Stimulated activated naive B cell treated with anti-CD40 and anti-IgM and Interleukin-4, amounts not matched to agents 10 μg/mL and 1 μg/mL and 100 μg/mL, for 72 hours (primary cell): ENCODE measurements around the gene SHPK.
"Not testable (repeated sequence)": the region's sequence is repeated elsewhere in the genome, so short reads cannot be mapped to it uniquely, and the experiment has no call there.

Source experiments
- ATAC-seq, 2 donors: fragments of 150-1000 bp; cut with Tn5 transposase; replicated peaks; 2 replicates each; pipeline ENCODE4 v1.10.0; 2021; ENCODE audit warnings: moderate library complexity in 1 of 2
- DNase-seq: peaks from one replicate; pipeline ENCODE4 v3.0.0; 2021
- H3K27ac Mint-ChIP-seq: one replicate; pipeline ENCODE4 v1.8.0; 2022; ENCODE audit warnings: mild to moderate bottlenecking, mixed read lengths
- H3K27me3 Mint-ChIP-seq, 2 donors: one replicate each; pipeline ENCODE4 v1.8.0; 2022; ENCODE audit warnings: mixed read lengths in 2 of 2
- H3K36me3 Mint-ChIP-seq, 2 donors: one replicate each; pipeline ENCODE4 v1.8.0; 2022; ENCODE audit warnings: mixed read lengths in 2 of 2, mild to moderate bottlenecking in 1 of 2
- H3K4me1 Mint-ChIP-seq, 2 donors: one replicate each; pipeline ENCODE4 v1.8.0; 2022; ENCODE audit warnings: mixed read lengths in 2 of 2, mild to moderate bottlenecking in 1 of 2
- H3K4me3 Mint-ChIP-seq, 2 donors: one replicate each; pipeline ENCODE4 v1.8.0; 2022; ENCODE audit warnings: mild to moderate bottlenecking in 2 of 2, mixed read lengths in 2 of 2, moderate library complexity in 1 of 2
- H3K9me3 Mint-ChIP-seq, 2 donors: one replicate each; pipeline ENCODE4 v1.8.0; 2022; ENCODE audit warnings: mixed read lengths in 2 of 2, mild to moderate bottlenecking in 1 of 2

The SHPK gene

DNA sequence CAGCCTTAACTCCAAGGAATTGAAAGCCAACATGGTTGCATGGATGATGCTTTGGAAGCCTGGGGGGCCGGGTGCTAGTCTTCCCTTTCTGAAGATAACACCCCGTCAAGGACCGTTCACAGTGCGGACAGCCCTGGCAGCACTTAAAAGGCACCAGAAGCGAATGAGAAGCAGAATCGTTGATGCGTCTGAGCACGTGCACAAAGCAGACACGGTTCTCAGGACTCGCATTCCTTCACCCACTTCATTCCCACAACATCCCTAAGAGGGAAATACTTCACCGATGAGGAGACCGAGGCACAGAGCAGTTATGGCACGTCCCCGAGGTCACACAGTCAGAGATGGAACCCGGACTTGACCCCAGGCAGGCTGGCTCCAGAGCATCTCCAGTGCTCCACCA, 41.1 kb downstream of the SHPK start:
- DNase-seq (no peak), ATAC-seq (no peak)
- no peaks in the 10 kb centered on the region for H3K27me3 Mint-ChIP-seq
- no peaks in the 10 kb centered on the region for H3K9me3 Mint-ChIP-seq
- H3K36me3 Mint-ChIP-seq: peaks cover 11 to 20% of the 10 kb centered on the region in 2 donors
- no peak overlapping the region for H3K27ac Mint-ChIP-seq
- H3K4me1 Mint-ChIP-seq: peaks cover 6 to 12% of the 10 kb centered on the region in 2 donors
- no peak overlapping the region for H3K4me3 Mint-ChIP-seq

DNA sequence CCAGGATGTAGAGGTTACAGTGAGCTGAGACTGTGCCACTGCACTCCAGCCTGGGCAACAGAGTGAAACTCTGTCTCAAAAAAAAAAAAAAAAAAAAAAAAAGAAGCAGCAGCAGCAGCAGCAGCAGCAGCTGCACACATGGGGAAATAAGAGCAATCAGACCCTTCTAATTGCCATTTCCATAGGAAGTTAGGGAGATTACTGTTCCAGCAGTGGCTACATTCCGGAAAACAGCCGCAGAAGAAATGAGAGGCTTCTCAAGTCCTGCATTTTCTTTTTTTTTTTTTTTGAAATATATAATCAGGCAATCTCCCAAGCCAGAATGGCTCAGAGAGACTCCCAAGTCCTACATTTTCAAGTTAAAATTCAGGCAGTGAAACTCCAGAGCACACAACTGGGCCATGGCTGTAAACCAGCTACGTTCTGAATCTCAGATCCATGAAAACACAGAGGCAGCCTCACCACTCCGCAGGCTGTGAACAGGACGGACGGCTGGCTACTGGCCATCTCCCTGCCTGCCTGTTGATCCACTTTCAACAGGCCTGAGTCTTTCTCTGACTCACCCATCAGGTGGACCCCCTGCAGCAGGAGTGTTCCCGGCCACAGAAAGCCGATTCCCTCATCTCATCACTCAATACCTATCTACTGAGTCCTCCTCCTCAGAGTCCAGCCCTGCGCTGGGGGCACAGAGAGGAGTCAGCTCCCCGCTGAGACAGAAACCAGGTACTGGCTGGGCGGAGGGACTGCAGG, 41.8 kb downstream of the SHPK start:
- Mint-ChIP-seq H3K27ac (no peak overlapping the region), H3K4me1 (peaks cover 6 to 15% of the 10 kb centered on the region in 2 donors), H3K9me3 (no peaks in the 10 kb centered on the region), H3K36me3 (peaks cover 19 to 27% of the 10 kb centered on the region in 2 donors), H3K4me3 (no peak overlapping the region), H3K27me3 (no peaks in the 10 kb centered on the region)
- ATAC-seq: no peak
- no peak for DNase-seq

DNA sequence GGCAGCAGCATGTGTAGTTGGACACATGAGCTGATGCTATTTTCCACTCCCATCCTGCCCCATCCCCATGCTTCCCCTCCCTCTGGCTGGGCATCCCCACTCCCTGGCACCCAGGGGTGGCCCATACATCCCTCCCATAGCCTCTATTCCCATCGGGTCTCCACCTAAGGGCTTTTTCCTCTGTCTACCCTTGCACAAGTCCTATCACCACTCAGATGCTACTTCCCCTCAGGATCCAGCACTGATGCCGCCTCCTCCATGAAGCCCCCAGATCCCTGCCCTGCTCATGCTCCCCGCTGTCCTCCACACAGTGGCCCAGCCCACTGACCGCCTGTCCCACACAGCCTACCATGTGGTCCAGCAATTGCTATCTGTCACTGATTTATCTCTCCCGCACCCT, 42.7 kb downstream of the SHPK start:
- H3K4me1 Mint-ChIP-seq: peaks cover 6 to 15% of the 10 kb centered on the region in 2 donors
- ATAC-seq (no peak), DNase-seq (no peak)
- H3K4me3 Mint-ChIP-seq: no peak overlapping the region
- peaks cover 20 to 33% of the 10 kb centered on the region in 2 donors for H3K36me3 Mint-ChIP-seq
- H3K27me3 Mint-ChIP-seq: no peaks in the 10 kb centered on the region
- H3K9me3 Mint-ChIP-seq: no peaks in the 10 kb centered on the region
- no peak overlapping the region for H3K27ac Mint-ChIP-seq

DNA sequence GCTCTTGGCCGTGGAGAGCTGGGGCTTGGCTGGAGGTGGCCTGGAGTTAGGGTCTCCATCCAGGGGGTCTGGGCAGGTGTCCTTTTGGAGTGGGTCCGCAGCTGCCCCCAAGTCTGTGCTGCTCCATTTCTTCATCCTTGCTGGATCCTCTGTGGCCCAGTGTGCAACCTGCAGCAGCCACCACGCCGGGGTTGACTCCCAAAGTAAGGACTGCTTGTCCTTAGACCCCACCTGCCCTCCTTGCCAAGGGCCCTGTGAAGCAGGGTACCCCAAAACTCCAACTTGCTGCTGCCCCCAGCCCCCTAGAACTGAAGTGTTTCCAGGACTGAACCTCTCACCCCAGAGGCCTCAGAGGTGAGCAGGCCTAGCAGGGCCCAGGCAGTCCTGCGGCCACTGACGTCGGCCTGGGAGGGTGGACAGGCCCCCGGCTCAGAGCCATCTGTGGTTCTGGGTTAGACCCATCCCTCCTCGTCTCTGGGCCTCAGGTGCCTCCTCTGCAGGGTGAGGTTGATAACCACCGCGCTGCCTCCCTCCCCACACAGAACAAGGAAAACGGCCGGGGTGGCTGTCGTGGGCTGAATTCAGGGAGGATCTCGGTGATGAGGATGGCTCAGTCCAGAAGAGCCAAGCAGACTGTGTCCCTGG, 43.7 kb downstream of the SHPK start:
- no peaks in the 10 kb centered on the region for H3K27me3 Mint-ChIP-seq
- peaks cover 6 to 15% of the 10 kb centered on the region in 2 donors for H3K4me1 Mint-ChIP-seq
- H3K27ac Mint-ChIP-seq: no peak overlapping the region
- no peak for DNase-seq
- no peak overlapping the region for H3K4me3 Mint-ChIP-seq
- H3K9me3 Mint-ChIP-seq: no peaks in the 10 kb centered on the region
- H3K36me3 Mint-ChIP-seq: peaks cover 20 to 30% of the 10 kb centered on the region in 2 donors
- ATAC-seq: no peak

GRCh38 chr17:3590768-3591167, 45.3 kb downstream of the SHPK start:
- H3K9me3 Mint-ChIP-seq: no peaks in the 10 kb centered on the region
- ATAC-seq (no peak), DNase-seq (no peak)

DNA sequence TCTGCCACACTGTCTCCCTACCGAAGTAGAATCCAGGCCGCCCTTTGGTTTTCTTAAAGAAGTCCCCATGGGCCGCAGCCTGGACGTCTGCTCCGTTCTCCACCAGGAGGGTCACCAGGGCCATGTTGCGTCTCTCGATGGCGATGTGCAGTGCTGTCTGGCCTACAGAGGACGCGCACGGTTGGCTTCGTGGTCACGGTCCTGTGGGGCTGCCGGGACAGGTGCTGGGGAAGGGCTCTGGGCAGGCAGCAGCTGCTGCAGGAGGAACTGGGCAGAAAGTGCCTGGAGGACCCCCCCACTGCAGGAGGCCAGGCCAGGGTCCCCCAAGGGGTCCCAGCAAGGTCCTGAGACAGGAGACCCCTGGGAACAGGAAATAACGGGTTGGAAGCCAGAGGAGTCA, 45.8 kb downstream of the SHPK start:
- ATAC-seq: peak; percentile 43 to 50
- peaks cover 33 to 39% of the 10 kb centered on the region in 2 donors for H3K36me3 Mint-ChIP-seq
- H3K27me3 Mint-ChIP-seq: no peaks in the 10 kb centered on the region
- peaks cover 6 to 15% of the 10 kb centered on the region in 2 donors for H3K4me1 Mint-ChIP-seq
- H3K27ac Mint-ChIP-seq: no peak overlapping the region
- H3K9me3 Mint-ChIP-seq: no peaks in the 10 kb centered on the region
- no peak overlapping the region for H3K4me3 Mint-ChIP-seq
- DNase-seq: no peak

More at GRCh38 chr17:3590768-3591167, 45.3 kb downstream of the SHPK start:
- H3K27ac Mint-ChIP-seq: no peak overlapping the region
- no peak overlapping the region for H3K4me3 Mint-ChIP-seq
- H3K4me1 Mint-ChIP-seq: peaks cover 6 to 15% of the 10 kb centered on the region in 2 donors
- H3K27me3 Mint-ChIP-seq: no peaks in the 10 kb centered on the region
- peaks cover 29 to 39% of the 10 kb centered on the region in 2 donors for H3K36me3 Mint-ChIP-seq

DNA sequence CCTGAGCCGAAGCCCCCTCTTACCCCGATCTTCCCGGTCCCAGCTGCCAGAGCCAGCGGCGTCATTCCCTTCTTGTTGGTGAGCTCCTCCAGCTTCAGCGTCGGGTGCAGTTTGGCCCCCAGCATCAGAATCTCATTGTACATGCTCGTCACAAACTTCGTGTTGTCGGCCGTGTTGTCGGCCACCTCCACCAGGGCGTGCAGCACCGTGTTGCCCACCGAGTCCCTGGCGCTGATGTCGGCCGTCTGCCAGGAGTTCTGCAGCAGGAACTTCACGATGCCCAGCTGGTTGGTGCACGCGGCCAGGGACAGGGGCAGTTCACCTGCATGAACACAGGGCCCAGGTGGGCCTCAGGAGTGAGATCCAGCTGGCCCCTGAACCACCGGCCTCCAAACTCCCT, 46.3 kb downstream of the SHPK start:
- DNase-seq (no peak), ATAC-seq (no peak)
- H3K27ac Mint-ChIP-seq: no peak overlapping the region
- H3K9me3 Mint-ChIP-seq: no peaks in the 10 kb centered on the region
- H3K27me3 Mint-ChIP-seq: no peaks in the 10 kb centered on the region
- peaks cover 6 to 15% of the 10 kb centered on the region in 2 donors for H3K4me1 Mint-ChIP-seq
- peaks cover 33 to 41% of the 10 kb centered on the region in 2 donors for H3K36me3 Mint-ChIP-seq
- no peak overlapping the region for H3K4me3 Mint-ChIP-seq

- no peak overlapping the region for H3K4me3 Mint-ChIP-seq
- H3K4me1 Mint-ChIP-seq: peaks cover 6 to 12% of the 10 kb centered on the region in 2 donors
- DNase-seq (no peak), ATAC-seq (no peak)
- no peak overlapping the region for H3K27ac Mint-ChIP-seq
- H3K27me3 Mint-ChIP-seq: no peaks in the 10 kb centered on the region
- H3K36me3 Mint-ChIP-seq: peaks cover 30 to 43% of the 10 kb centered on the region in 2 donors
- H3K9me3 Mint-ChIP-seq: no peaks in the 10 kb centered on the region
These were observed 50.2 kb downstream of the SHPK start for GRCh38 chr17:3585826-3586225.

- no peaks in the 10 kb centered on the region for H3K4me1 Mint-ChIP-seq
- DNase-seq: no peak
- H3K27me3 Mint-ChIP-seq: no peaks in the 10 kb centered on the region
- peaks cover 26 to 30% of the 10 kb centered on the region in 2 donors for H3K36me3 Mint-ChIP-seq
- no peak overlapping the region for H3K27ac Mint-ChIP-seq
- H3K9me3 Mint-ChIP-seq: no peaks in the 10 kb centered on the region
- H3K4me3 Mint-ChIP-seq: no peak overlapping the region
- no peak for ATAC-seq
These were observed 52.6 kb downstream of the SHPK start for GRCh38 chr17:3583456-3583855.

GRCh38 chr17:3582915-3583314, 53.1 kb downstream of the SHPK start:
- Mint-ChIP-seq H3K4me3 (no peak overlapping the region), H3K36me3 (peaks cover 26 to 30% of the 10 kb centered on the region in 2 donors), H3K9me3 (no peaks in the 10 kb centered on the region), H3K27me3 (no peaks in the 10 kb centered on the region), H3K4me1 (no peaks in the 10 kb centered on the region), H3K27ac (no peak overlapping the region)
- no peak for DNase-seq
- ATAC-seq: no peak

- H3K27me3 Mint-ChIP-seq, H3K4me3 Mint-ChIP-seq, H3K9me3 Mint-ChIP-seq, H3K4me1 Mint-ChIP-seq, DNase-seq, ATAC-seq, H3K27ac Mint-ChIP-seq: not testable (repeated sequence)
- peaks cover 24 to 25% of the 10 kb centered on the region in 2 donors for H3K36me3 Mint-ChIP-seq
These were observed 57.4 kb downstream of the SHPK start for GRCh38 chr17:3578667-3579066.

GRCh38 chr17:3576970-3577369, 59.1 kb downstream of the SHPK start:
- H3K4me1 Mint-ChIP-seq: no peaks in the 10 kb centered on the region
- no peak overlapping the region for H3K4me3 Mint-ChIP-seq
- H3K27me3 Mint-ChIP-seq: no peaks in the 10 kb centered on the region
- H3K27ac Mint-ChIP-seq: no peak overlapping the region
- DNase-seq (no peak), ATAC-seq (no peak)
- peaks cover 20 to 24% of the 10 kb centered on the region in 2 donors for H3K36me3 Mint-ChIP-seq
- H3K9me3 Mint-ChIP-seq: no peaks in the 10 kb centered on the region

DNA sequence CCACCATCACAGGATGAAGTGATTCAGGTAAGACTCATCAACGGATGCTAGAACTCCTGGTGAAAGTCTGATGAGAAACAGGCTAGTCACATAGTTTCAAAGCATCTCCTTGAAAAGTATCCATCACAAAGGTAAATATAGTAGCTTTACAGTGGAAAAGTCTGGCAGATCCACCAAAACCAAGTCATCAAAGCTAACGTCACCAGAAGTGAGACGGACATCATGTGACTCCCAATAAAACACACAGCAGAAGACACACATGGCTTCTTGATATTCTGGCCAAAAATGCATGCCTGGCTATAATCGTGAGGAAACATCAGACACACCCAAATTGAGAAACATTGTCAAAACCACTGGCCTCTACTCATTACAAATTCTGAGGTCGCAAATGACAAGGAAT, 60.5 kb downstream of the SHPK start:
- no peak overlapping the region for H3K27ac Mint-ChIP-seq
- no peak for ATAC-seq
- no peak for DNase-seq
- no peaks in the 10 kb centered on the region for H3K9me3 Mint-ChIP-seq
- H3K4me1 Mint-ChIP-seq: no peaks in the 10 kb centered on the region
- no peak overlapping the region for H3K4me3 Mint-ChIP-seq
- no peaks in the 10 kb centered on the region for H3K27me3 Mint-ChIP-seq
- peaks cover 20 to 25% of the 10 kb centered on the region in 2 donors for H3K36me3 Mint-ChIP-seq

- peaks cover 17 to 21% of the 10 kb centered on the region in 2 donors for H3K36me3 Mint-ChIP-seq
- no peak overlapping the region for H3K27ac Mint-ChIP-seq
- no peaks in the 10 kb centered on the region for H3K9me3 Mint-ChIP-seq
- no peak for DNase-seq
- no peaks in the 10 kb centered on the region for H3K27me3 Mint-ChIP-seq
- H3K4me3 Mint-ChIP-seq: no peak overlapping the region
- H3K4me1 Mint-ChIP-seq: no peaks in the 10 kb centered on the region
- no peak for ATAC-seq
These were observed 61.8 kb downstream of the SHPK start for GRCh38 chr17:3574231-3574630.
